Sigmoid colon (tissue), 4 donors: ENCODE measurements around the gene NKX1-1.

ENCODE experiments used
- POLR2AphosphoS5 ChIP-seq, 4 donors: sonication (generic); formaldehyde crosslinking; IDR thresholded peaks; one replicate each; pipeline ENCODE4 v1.6.1; 2017; ENCODE audit warnings: antibody characterized with exemption in 4 of 4
- TF ChIP-seq, protein P1 (sequence below), 4 experiments: fragments of 450-650 bp in 3 of 4; fragments of 200-600 bp in 1 of 4; IDR thresholded peaks; one replicate each; pipeline ENCODE4 v1.5.1; 2016 to 2019; ENCODE audit warnings: antibody characterized with exemption in 4 of 4, mild to moderate bottlenecking in 3 of 4, moderate library complexity in 2 of 4

DNA sequence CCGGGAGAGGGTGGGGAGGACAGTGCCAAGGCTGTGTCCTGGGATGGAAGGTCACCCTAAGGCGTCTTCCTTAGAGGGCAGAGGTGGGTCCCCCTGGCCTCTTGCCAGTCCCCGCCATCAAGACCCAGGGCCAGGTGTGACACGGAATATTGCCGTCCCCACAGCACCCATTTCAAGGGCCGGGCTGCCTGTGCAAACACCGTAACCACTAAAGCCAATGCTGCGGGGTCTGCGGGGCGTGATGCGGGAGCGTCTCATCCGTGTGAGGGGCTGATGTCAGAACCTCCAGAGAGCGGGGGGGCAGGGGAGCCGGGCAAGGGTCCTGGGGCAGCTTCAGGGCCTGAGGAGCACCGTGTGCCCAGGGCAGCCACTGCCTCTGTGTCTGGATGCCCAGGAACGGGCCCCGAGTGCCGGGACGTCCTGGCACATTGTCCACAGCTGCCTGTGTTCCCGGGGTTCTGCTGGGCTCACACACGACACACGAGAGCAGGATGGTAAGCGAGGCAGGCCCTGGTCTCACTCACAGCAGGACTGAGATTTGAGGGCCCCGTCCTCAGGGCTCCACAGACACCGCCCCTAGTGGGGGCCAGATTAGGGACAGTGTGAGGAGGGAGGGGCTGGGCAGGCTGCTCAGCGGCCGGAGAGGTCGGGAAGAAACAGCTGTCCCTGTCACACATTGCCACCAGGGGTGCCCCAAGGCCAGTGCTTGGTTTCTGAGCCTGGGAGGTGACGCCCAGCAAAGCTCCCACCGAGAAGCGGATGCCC is 29.2 kb downstream of the NKX1-1 start:
- TF ChIP-seq, protein P1, sequence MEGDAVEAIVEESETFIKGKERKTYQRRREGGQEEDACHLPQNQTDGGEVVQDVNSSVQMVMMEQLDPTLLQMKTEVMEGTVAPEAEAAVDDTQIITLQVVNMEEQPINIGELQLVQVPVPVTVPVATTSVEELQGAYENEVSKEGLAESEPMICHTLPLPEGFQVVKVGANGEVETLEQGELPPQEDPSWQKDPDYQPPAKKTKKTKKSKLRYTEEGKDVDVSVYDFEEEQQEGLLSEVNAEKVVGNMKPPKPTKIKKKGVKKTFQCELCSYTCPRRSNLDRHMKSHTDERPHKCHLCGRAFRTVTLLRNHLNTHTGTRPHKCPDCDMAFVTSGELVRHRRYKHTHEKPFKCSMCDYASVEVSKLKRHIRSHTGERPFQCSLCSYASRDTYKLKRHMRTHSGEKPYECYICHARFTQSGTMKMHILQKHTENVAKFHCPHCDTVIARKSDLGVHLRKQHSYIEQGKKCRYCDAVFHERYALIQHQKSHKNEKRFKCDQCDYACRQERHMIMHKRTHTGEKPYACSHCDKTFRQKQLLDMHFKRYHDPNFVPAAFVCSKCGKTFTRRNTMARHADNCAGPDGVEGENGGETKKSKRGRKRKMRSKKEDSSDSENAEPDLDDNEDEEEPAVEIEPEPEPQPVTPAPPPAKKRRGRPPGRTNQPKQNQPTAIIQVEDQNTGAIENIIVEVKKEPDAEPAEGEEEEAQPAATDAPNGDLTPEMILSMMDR (IDR thresholded peaks at IDR 0.05) = no peak
- TF ChIP-seq POLR2AphosphoS5 (IDR thresholded peaks at IDR 0.05) = no peak
